SK-N-SH (cell line): ENCODE results near the gene ACOT9. TPM values are rescaled to one million over a fixed set of nuclear protein-coding genes. Genes with fewer than 3 reads are reported as not detected.

ENCODE experiments used
- CTCF ChIA-PET: fragments of 300-600, 350-600 bp; formaldehyde crosslinking; extraction: SDS; loops from one replicate; lab custom pipeline; 2021; lab: Yijun Ruan, JAX
- POLR2A ChIA-PET: fragments of 350-600 bp; sonication (Branson Sonifier 250); formaldehyde crosslinking; extraction: SDS; loops from one replicate; lab custom pipeline; 2020; ENCODE audit warnings: antibody characterized with exemption, inconsistent platforms; lab: Yijun Ruan, JAX
- DNase-seq: peaks from one replicate; pipeline ENCODE4 v3.0.0; 2012
- H2AFZ ChIP-seq: fragments of 200-600 bp; sonication (generic); 2 replicates; pipeline ENCODE4 v1.8.1; 2016; ENCODE audit warnings: antibody characterized with exemption, mild to moderate bottlenecking, low read depth
- H3F3A ChIP-seq: fragments of 200-600 bp; sonication (generic); replicated peaks from 2 replicates; pipeline ENCODE3; 2016; ENCODE audit warnings: antibody characterized with exemption, mild to moderate bottlenecking; ENCODE audit not compliant: insufficient read depth
- H3K27ac ChIP-seq, 2 experiments: fragments of 200-500 bp in 1 of 2; fragments of 200-600 bp in 1 of 2; sonication (Bioruptor generic) in 1 of 2; sonication (generic), shearing (Covaris generic) in 1 of 2; 2 replicates each; pipeline versions ENCODE4 v1.5.1 to v1.6.1; 2014 to 2016; ENCODE audit warnings: low read depth in 2 of 2, inconsistent platforms in 1 of 2, low read length in 1 of 2, mild to moderate bottlenecking in 1 of 2, mixed read lengths in 1 of 2
- H3K27me3 ChIP-seq: fragments of 200-600 bp; sonication (generic), shearing (Covaris generic); 2 replicates; pipeline ENCODE4 v1.6.1; 2016; ENCODE audit warnings: mixed run types; ENCODE audit not compliant: insufficient read depth
- H3K36me3 ChIP-seq, 2 experiments: fragments of 200-500 bp in 1 of 2; fragments of 200-600 bp in 1 of 2; sonication (Bioruptor generic) in 1 of 2; sonication (generic) in 1 of 2; replicated peaks in 1 of 2; 2 replicates each; pipeline versions ENCODE3 to v1.5.1; 2014 to 2016; ENCODE audit warnings: low read length in 1 of 2, mild to moderate bottlenecking in 1 of 2; ENCODE audit not compliant: insufficient read depth in 2 of 2, control insufficient read depth in 1 of 2
- H3K4me1 ChIP-seq, 2 experiments: fragments of 200-500 bp in 1 of 2; fragments of 200-600 bp in 1 of 2; sonication (Bioruptor generic) in 1 of 2; sonication (generic), shearing (Covaris generic) in 1 of 2; 2 replicates each; pipeline versions ENCODE4 v1.5.1 to v1.6.1; 2014 to 2016; ENCODE audit warnings: low read depth in 1 of 2, low read length in 1 of 2, mixed run types in 1 of 2; ENCODE audit not compliant: insufficient read depth in 2 of 2, control insufficient read depth in 1 of 2
- H3K4me2 ChIP-seq: fragments of 200-600 bp; sonication (generic), shearing (Covaris generic); 2 replicates; pipeline ENCODE4 v1.6.1; 2017; ENCODE audit warnings: mixed run types
- H3K4me3 ChIP-seq, 2 experiments: fragments of 200-500 bp in 1 of 2; fragments of 200-600 bp in 1 of 2; sonication (Bioruptor generic) in 1 of 2; sonication (generic), shearing (Covaris generic) in 1 of 2; 2 replicates each; pipeline versions ENCODE4 v1.5.1 to v1.8.1; 2014 to 2016; ENCODE audit warnings: low read depth in 2 of 2, inconsistent platforms in 1 of 2, low read length in 1 of 2, mild to moderate bottlenecking in 1 of 2, mixed read lengths in 1 of 2, moderate library complexity in 1 of 2
- H3K79me2 ChIP-seq: fragments of 200-600 bp; sonication (generic); 2 replicates; pipeline ENCODE4 v1.8.1; 2017; ENCODE audit warnings: mild to moderate bottlenecking; ENCODE audit not compliant: insufficient read depth
- H3K9ac ChIP-seq: fragments of 200-600 bp; sonication (generic); 2 replicates; pipeline ENCODE4 v1.6.1; 2017; ENCODE audit warnings: mixed run types
- H3K9me2 ChIP-seq: fragments of 200-600 bp; sonication (generic); 2 replicates; pipeline ENCODE4 v1.6.1; 2017; ENCODE audit warnings: mixed run types
- H3K9me3 ChIP-seq: fragments of 200-600 bp; sonication (generic); 2 replicates; pipeline ENCODE4 v1.6.1; 2017; ENCODE audit warnings: mixed run types, mild to moderate bottlenecking, moderate library complexity
- H4K20me1 ChIP-seq: fragments of 200-600 bp; sonication (generic); 2 replicates; pipeline ENCODE4 v1.6.1; 2017; ENCODE audit warnings: mild to moderate bottlenecking, mixed run types; ENCODE audit not compliant: insufficient read depth
- CHD2 ChIP-seq: fragments of 150-350 bp; IDR thresholded peaks from 2 replicates; pipeline ENCODE4 v1.6.1; 2018; ENCODE audit warnings: low read length; ENCODE audit not compliant: partially characterized antibody
- EP300 ChIP-seq, 2 experiments: IDR thresholded peaks; 2 replicates each; pipeline versions ENCODE4 v1.4.0 to v1.6.1; 2012; ENCODE audit warnings: borderline replicate concordance in 1 of 2, low read depth in 1 of 2, low read length in 1 of 2
- EZH2phosphoT487 ChIP-seq: fragments of 200-600 bp; sonication (generic); IDR thresholded peaks from 2 replicates; pipeline ENCODE4 v1.6.1; 2017; ENCODE audit warnings: low read depth, mixed run types, mild to moderate bottlenecking, antibody characterized with exemption, moderate library complexity, borderline replicate concordance
- FOSL2 ChIP-seq: IDR thresholded peaks from 2 replicates; pipeline ENCODE4 v1.4.0; 2012; ENCODE audit warnings: low read depth, mild to moderate bottlenecking, moderate library complexity, borderline replicate concordance
- FOXJ3 ChIP-seq: sonication (generic); formaldehyde crosslinking; IDR thresholded peaks from 2 replicates; pipeline ENCODE4 v1.5.1; 2020; ENCODE audit warnings: mild to moderate bottlenecking, missing genetic modification reagents
- GATA2 ChIP-seq: sonication (generic); formaldehyde crosslinking; IDR thresholded peaks from 2 replicates; pipeline ENCODE4 v1.5.0; 2020; ENCODE audit warnings: mild to moderate bottlenecking, missing genetic modification reagents
- MEF2A ChIP-seq: IDR thresholded peaks from 2 replicates; pipeline ENCODE4 v1.4.0; 2012; ENCODE audit warnings: low read depth, borderline replicate concordance
- NFIC ChIP-seq: IDR thresholded peaks from 2 replicates; pipeline ENCODE4 v1.4.0; 2012; ENCODE audit warnings: borderline replicate concordance
- PBX3 ChIP-seq: IDR thresholded peaks from 2 replicates; pipeline ENCODE4; 2012
- POLR2AphosphoS5 ChIP-seq: IDR thresholded peaks from 2 replicates; pipeline ENCODE4 v1.6.1; 2012; ENCODE audit warnings: low read depth, low read length
- RAD21 ChIP-seq: IDR thresholded peaks from 2 replicates; pipeline ENCODE4 v1.6.1; 2012; ENCODE audit warnings: mild to moderate bottlenecking, low read length
- REST ChIP-seq: IDR thresholded peaks from 2 replicates; pipeline ENCODE4 v1.6.1; 2012; ENCODE audit warnings: mild to moderate bottlenecking, low read depth, low read length, moderate library complexity
- RFX5 ChIP-seq: IDR thresholded peaks from 2 replicates; pipeline ENCODE4 v1.6.1; 2012; ENCODE audit warnings: mild to moderate bottlenecking, improper control_type of control experiment, low read length
- RXRA ChIP-seq: IDR thresholded peaks from 2 replicates; pipeline ENCODE4 v1.4.0; 2012; ENCODE audit warnings: low read depth, mild to moderate bottlenecking, borderline replicate concordance
- SIN3A ChIP-seq: IDR thresholded peaks from 2 replicates; pipeline ENCODE4 v1.6.1; 2012; ENCODE audit warnings: low read depth, mild to moderate bottlenecking, low read length, moderate library complexity, borderline replicate concordance
- SMC3 ChIP-seq: IDR thresholded peaks from 2 replicates; pipeline ENCODE4 v1.6.1; 2012; ENCODE audit warnings: low read depth, low read length, improper control_type of control experiment
- TAF1 ChIP-seq: IDR thresholded peaks from 2 replicates; pipeline ENCODE4 v1.6.1; 2012; ENCODE audit warnings: low read depth, mild to moderate bottlenecking, low read length, moderate library complexity, borderline replicate concordance
- TEAD4 ChIP-seq: IDR thresholded peaks from 2 replicates; pipeline ENCODE4 v1.4.0; 2012; ENCODE audit warnings: mild to moderate bottlenecking, borderline replicate concordance; ENCODE audit not compliant: insufficient read depth
- USF1 ChIP-seq: IDR thresholded peaks from 2 replicates; pipeline ENCODE4 v1.4.0; 2012; ENCODE audit warnings: low read depth, borderline replicate concordance
- YY1 ChIP-seq: IDR thresholded peaks from 2 replicates; pipeline ENCODE4 v1.4.0; 2012; ENCODE audit warnings: low read depth, mild to moderate bottlenecking
- ZBTB33 ChIP-seq: IDR thresholded peaks from 2 replicates; pipeline ENCODE4 v1.4.0; 2012; ENCODE audit warnings: low read depth, borderline replicate concordance
- WGBS: methylation state at CpG from one replicate; pipeline ENCODE4 v1.1.6; 2017; ENCODE audit warnings: low lambda C conversion rate; 5-methylcytosine and 5-hydroxymethylcytosine counted together
- polyA plus RNA-seq, 3 experiments: library from polyadenylated mRNA; depleted of rRNA; stranded (reverse); fragments of >200 nt; gene quantifications; 2 replicates each; pipeline ENCODE4 v1.2.3, GENCODE V29; 2012
- TF ChIP-seq, protein P1 (sequence below): IDR thresholded peaks from 2 replicates; pipeline ENCODE4 v1.4.0; 2012; ENCODE audit warnings: low read depth
- TF ChIP-seq, protein P2 (sequence below): fragments of 150-350 bp; IDR thresholded peaks from 2 replicates; pipeline ENCODE4 v1.6.1; 2017; ENCODE audit warnings: antibody characterized with exemption, low read length, low read depth, borderline replicate concordance

Gene ACOT9
- polyA plus RNA-seq, 1 of the 3 experiments (the other 2 are of a cell fraction) = 23.7 TPM

GRCh38 chrX:23782863-23783588 lies 40.0 kb upstream of the ACOT9 start, which contains the start of gene SAT1:
SAT1 (plus strand) TSS chrX:23783173; CDS start chrX:23783352, 179 bp downstream.
- Histone ChIP-seq H3K27me3 (no peaks in the 10 kb centered on the region; the same call in 1 of the 2 replicates), H2AFZ (peak within 1 kb of the TSS; percentile 63), H3K9me2 (no peaks in the 10 kb centered on the region), H3K9ac (peak within 1 kb of the TSS; percentile 89), H3F3A (peaks cover 25% of the 10 kb centered on the region), H3K4me1 (no peaks in the 10 kb centered on the region; a peak in 2 of 4 replicates), H3K4me2 (peak within 1 kb of the TSS; percentile 60), H3K4me3 (peak within 1 kb of the TSS; percentile 57 to 72), H3K79me2 (peaks cover 11% of the 10 kb centered on the region), H3K36me3 (peaks cover 0 to 10% of the 10 kb centered on the region in 2 experiments), H3K9me3 (no peaks in the 10 kb centered on the region), H4K20me1 (0 out of 2 replicates have a peak, but pooled peaks cover 5% of the 10 kb centered on the region), H3K27ac (peak within 1 kb of the TSS in 1 of 2 experiments; percentile 87; a peak in 2 of 4 replicates)
- DNase-seq = peak; percentile 91
- 19% methylated on average over 36 of the region's 58 CpGs for WGBS
- CTCF ChIA-PET = interaction anchor here (0.6 to 5.9 kb wide), 20 partner anchors 10 to 297 kb away, joined by 3 to 63 read pairs (median 4); partner anchors contain the start of gene ACOT9
- POLR2A ChIA-PET = interaction anchor here (0.6 to 1.5 kb wide), 5 partner anchors 118 to 271 kb away, joined by 3 to 9 read pairs (median 4); partner anchors contain the start of genes APOO, CXorf58 and EIF2S3
- no peak for TF ChIP-seq USF1
- TF ChIP-seq REST = 0 out of 2 replicates have a peak, but pooled peaks have one; percentile 23
- TF ChIP-seq, protein P1, sequence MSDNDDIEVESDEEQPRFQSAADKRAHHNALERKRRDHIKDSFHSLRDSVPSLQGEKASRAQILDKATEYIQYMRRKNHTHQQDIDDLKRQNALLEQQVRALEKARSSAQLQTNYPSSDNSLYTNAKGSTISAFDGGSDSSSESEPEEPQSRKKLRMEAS = no peak
- no peak for TF ChIP-seq PBX3
- TF ChIP-seq POLR2AphosphoS5 = peak; percentile 99
- no peak for TF ChIP-seq NFIC
- TF ChIP-seq EZH2phosphoT487 = no peak
- TF ChIP-seq FOXJ3 (CRISPR knock-in tag) = no peak
- no peak for TF ChIP-seq CHD2
- TF ChIP-seq TEAD4 = no peak
- TF ChIP-seq YY1 = no peak
- peak; percentile 69; the same call in 1 of the 2 replicates for TF ChIP-seq RFX5
- TF ChIP-seq, protein P2, sequence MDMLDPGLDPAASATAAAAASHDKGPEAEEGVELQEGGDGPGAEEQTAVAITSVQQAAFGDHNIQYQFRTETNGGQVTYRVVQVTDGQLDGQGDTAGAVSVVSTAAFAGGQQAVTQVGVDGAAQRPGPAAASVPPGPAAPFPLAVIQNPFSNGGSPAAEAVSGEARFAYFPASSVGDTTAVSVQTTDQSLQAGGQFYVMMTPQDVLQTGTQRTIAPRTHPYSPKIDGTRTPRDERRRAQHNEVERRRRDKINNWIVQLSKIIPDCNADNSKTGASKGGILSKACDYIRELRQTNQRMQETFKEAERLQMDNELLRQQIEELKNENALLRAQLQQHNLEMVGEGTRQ = no peak
- peak; percentile 74 for TF ChIP-seq SMC3
- no peak for TF ChIP-seq ZBTB33
- peak; percentile 61; the same call in 1 of the 2 replicates for TF ChIP-seq SIN3A
- TF ChIP-seq MEF2A = no peak
- TF ChIP-seq GATA2 (CRISPR knock-in tag) = no peak
- TF ChIP-seq FOSL2 = no peak
- TF ChIP-seq RXRA = peak; percentile 63; the same call in 1 of the 2 replicates
- peak; percentile 67 for TF ChIP-seq RAD21
- TF ChIP-seq TAF1 = peak; percentile 82; the same call in 1 of the 2 replicates
- no peak for TF ChIP-seq EP300 (IDR thresholded peaks at IDR 0.05; ENCODE audit: borderline replicate concordance in 1 of 2, low read depth in 1 of 2, low read length in 1 of 2)
